H1 (cell line): ENCODE results near the gene CCDC138. TPM values are rescaled to one million over a fixed set of nuclear protein-coding genes. Genes with fewer than 3 reads are reported as not detected.

ENCODE experiments used
- CTCF ChIA-PET: fragments of 300-600 bp; sonication (Branson Sonifier 250); formaldehyde crosslinking; loops from one replicate; lab custom pipeline; 2021; ENCODE audit not compliant: partially characterized antibody; lab: Charles Lee
- POLR2A ChIA-PET: fragments of 300-600 bp; sonication (Branson Sonifier 250); formaldehyde crosslinking; loops from one replicate; lab custom pipeline; 2021; ENCODE audit warnings: inconsistent platforms; ENCODE audit not compliant: partially characterized antibody; lab: Charles Lee
- DNase-seq, 2 experiments: peaks; one replicate each; pipeline versions ENCODE4 v3.0.0 to v3.0.0-alpha.2; 2010 to 2022; ENCODE audit warnings: low spot score in 2 of 2, low read depth in 1 of 2, mixed read lengths in 1 of 2
- FAIRE-seq: peaks from 2 replicates; lab custom pipeline; 2011; peaks lifted over from hg19 to GRCh38; lab: Jason Lieb, UNC
- H2AFZ ChIP-seq: 2 replicates; pipeline ENCODE4 v1.8.1; 2012; ENCODE audit warnings: low read length, inconsistent platforms
- H2AK5ac ChIP-seq: 2 replicates; pipeline ENCODE4 v1.6.1; 2013; ENCODE audit warnings: low read depth, low read length
- H2BK120ac ChIP-seq: replicated peaks from 2 replicates; pipeline ENCODE3; 2013; ENCODE audit warnings: low read depth, low read length, inconsistent platforms
- H2BK12ac ChIP-seq: 2 replicates; pipeline ENCODE4 v1.6.1; 2013; ENCODE audit warnings: low read depth, low read length
- H2BK15ac ChIP-seq: 2 replicates; pipeline ENCODE4 v1.6.1; 2013; ENCODE audit warnings: low read length
- H2BK20ac ChIP-seq: 2 replicates; pipeline ENCODE4 v1.6.1; 2013; ENCODE audit warnings: low read length
- H2BK5ac ChIP-seq: 2 replicates; pipeline ENCODE4 v1.6.1; 2013; ENCODE audit warnings: low read depth, low read length
- H3K14ac ChIP-seq: 2 replicates; pipeline ENCODE4 v1.6.1; 2013; ENCODE audit warnings: inconsistent platforms; ENCODE audit not compliant: insufficient read length
- H3K18ac ChIP-seq: 2 replicates; pipeline ENCODE4 v1.6.1; 2013; ENCODE audit warnings: low read length; ENCODE audit errors: extremely low read depth
- H3K23ac ChIP-seq: 2 replicates; pipeline ENCODE4 v1.6.1; 2013; ENCODE audit warnings: inconsistent platforms; ENCODE audit not compliant: insufficient read length
- H3K23me2 ChIP-seq: 2 replicates; pipeline ENCODE4 v1.6.1; 2013; ENCODE audit warnings: low read depth, low read length
- H3K27ac ChIP-seq: 2 replicates; pipeline ENCODE4 v1.6.1; 2011; ENCODE audit warnings: low read depth, low read length, inconsistent platforms
- H3K27me3 ChIP-seq, 4 experiments: replicated peaks in 1 of 4; 1 replicate in 1 of 4; 2 replicates in 3 of 4; pipeline versions ENCODE4 v1.6.1 to v1.8.1; 2011 to 2013; ENCODE audit warnings: low read length in 3 of 4, mild to moderate bottlenecking in 3 of 4, inconsistent platforms in 2 of 4, mixed read lengths in 2 of 4, moderate library complexity in 1 of 4; ENCODE audit not compliant: control insufficient read depth in 3 of 4, insufficient read depth in 3 of 4; ENCODE audit errors: extremely low read depth in 1 of 4
- H3K36me3 ChIP-seq, 4 experiments: 2 replicates each; pipeline versions ENCODE4 v1.6.1 to v1.8.1; 2011 to 2013; ENCODE audit warnings: mild to moderate bottlenecking in 4 of 4, low read length in 3 of 4, moderate library complexity in 2 of 4, control low read depth in 1 of 4, inconsistent platforms in 1 of 4; ENCODE audit not compliant: insufficient read depth in 4 of 4, control insufficient read depth in 2 of 4
- H3K4ac ChIP-seq: replicated peaks from 2 replicates; pipeline ENCODE3; 2013; ENCODE audit warnings: low read length, low read depth, mixed read lengths, inconsistent platforms; ENCODE audit not compliant: insufficient read length
- H3K4me1 ChIP-seq, 4 experiments: replicated peaks in 1 of 4; 1 replicate in 1 of 4; 2 replicates in 3 of 4; pipeline versions ENCODE4 v1.6.1 to v1.8.1; 2011 to 2013; ENCODE audit warnings: low read length in 3 of 4, inconsistent platforms in 2 of 4, mixed read lengths in 1 of 4; ENCODE audit not compliant: insufficient read depth in 4 of 4, control insufficient read depth in 3 of 4
- H3K4me2 ChIP-seq, 2 experiments: 2 replicates each; pipeline versions ENCODE4 v1.6.1 to v1.8.1; 2011 to 2013; ENCODE audit warnings: low read depth in 2 of 2, low read length in 2 of 2, control low read depth in 1 of 2, inconsistent platforms in 1 of 2, mild to moderate bottlenecking in 1 of 2; ENCODE audit not compliant: insufficient read depth in 1 of 2
- H3K4me3 ChIP-seq, 4 experiments: fragments of 200-600, 300-600 bp in 1 of 4; sonication (generic), shearing (Covaris generic), sonication (Bioruptor Twin) in 1 of 4; 2 replicates each; pipeline versions ENCODE4 v1.5.1 to v1.8.1; 2011 to 2016; ENCODE audit warnings: low read length in 4 of 4, low read depth in 3 of 4, control low read depth in 2 of 4, inconsistent platforms in 2 of 4, mild to moderate bottlenecking in 2 of 4, mixed read lengths in 1 of 4, moderate library complexity in 1 of 4; ENCODE audit not compliant: insufficient read depth in 2 of 4; ENCODE audit errors: extremely low read depth in 1 of 4
- H3K56ac ChIP-seq: replicated peaks from 2 replicates; pipeline ENCODE3; 2013; ENCODE audit warnings: low read depth, mild to moderate bottlenecking, mixed read lengths, low read length, inconsistent platforms; ENCODE audit not compliant: insufficient read length
- H3K79me1 ChIP-seq: 2 replicates; pipeline ENCODE4 v1.6.1; 2013; ENCODE audit warnings: low read depth, low read length, control low read depth
- H3K79me2 ChIP-seq, 2 experiments: 2 replicates each; pipeline versions ENCODE4 v1.6.1 to v1.8.1; 2012 to 2013; ENCODE audit warnings: low read length in 2 of 2, mild to moderate bottlenecking in 2 of 2, inconsistent platforms in 1 of 2; ENCODE audit not compliant: insufficient read depth in 2 of 2, control insufficient read depth in 1 of 2
- H3K9ac ChIP-seq, 4 experiments: replicated peaks in 1 of 4; 1 replicate in 1 of 4; 2 replicates in 3 of 4; pipeline versions ENCODE4 v1.6.1 to v1.8.1; 2011 to 2013; ENCODE audit warnings: low read depth in 3 of 4, low read length in 3 of 4, control low read depth in 2 of 4, mild to moderate bottlenecking in 2 of 4, moderate library complexity in 2 of 4, inconsistent platforms in 1 of 4; ENCODE audit errors: extremely low read depth in 1 of 4
- H3K9me3 ChIP-seq, 2 experiments: 2 replicates each; pipeline versions ENCODE4 v1.6.1 to v1.8.1; 2012 to 2013; ENCODE audit warnings: mild to moderate bottlenecking in 2 of 2, moderate library complexity in 2 of 2, control low read depth in 1 of 2, inconsistent platforms in 1 of 2, low read depth in 1 of 2, low read length in 1 of 2, mixed read lengths in 1 of 2; ENCODE audit not compliant: insufficient read depth in 2 of 2
- H4K20me1 ChIP-seq, 2 experiments: replicated peaks in 1 of 2; 2 replicates each; pipeline versions ENCODE3 to v1.8.1; 2011 to 2013; ENCODE audit warnings: inconsistent platforms in 2 of 2, low read length in 2 of 2, mild to moderate bottlenecking in 1 of 2; ENCODE audit not compliant: insufficient read depth in 2 of 2, control insufficient read depth in 1 of 2
- H4K5ac ChIP-seq: 2 replicates; pipeline ENCODE4 v1.6.1; 2013; ENCODE audit warnings: low read length, low read depth, mixed read lengths, inconsistent platforms; ENCODE audit not compliant: insufficient read length
- H4K8ac ChIP-seq: 2 replicates; pipeline ENCODE4 v1.8.0; 2013; ENCODE audit warnings: mild to moderate bottlenecking, moderate library complexity, low read length, inconsistent platforms; ENCODE audit not compliant: insufficient read depth; ENCODE audit errors: extremely low read depth
- H4K91ac ChIP-seq: replicated peaks from 2 replicates; pipeline ENCODE3; 2013; ENCODE audit warnings: low read length, mixed read lengths, inconsistent platforms; ENCODE audit not compliant: insufficient read length
- ASH2L ChIP-seq: fragments of 200-600, 300-600 bp; sonication (generic); IDR thresholded peaks from one replicate; pipeline ENCODE4 v1.7.1; 2017; ENCODE audit warnings: low read length
- CTBP2 ChIP-seq: IDR thresholded peaks from 2 replicates; pipeline ENCODE4 v1.7.0; 2011; ENCODE audit warnings: borderline replicate concordance, mild to moderate bottlenecking, moderate library complexity, mixed read lengths, low read length; ENCODE audit not compliant: insufficient read depth, insufficient read length
- FOSL1 ChIP-seq: IDR thresholded peaks from 2 replicates; pipeline ENCODE4 v1.6.1; 2011; ENCODE audit warnings: mild to moderate bottlenecking, low read depth, low read length, moderate library complexity; ENCODE audit not compliant: insufficient read depth
- KDM4A ChIP-seq: IDR thresholded peaks from one replicate; pipeline ENCODE4 v1.7.1; 2012; ENCODE audit warnings: low read depth, mild to moderate bottlenecking, moderate library complexity, low read length, inconsistent platforms; ENCODE audit not compliant: severe bottlenecking
- MAFK ChIP-seq: IDR thresholded peaks from 2 replicates; pipeline ENCODE4 v1.6.1; 2012; ENCODE audit warnings: low read depth, mild to moderate bottlenecking, improper control_type of control experiment, low read length
- PHF8 ChIP-seq: fragments of 200-600 bp; sonication (generic); conservative IDR thresholded peaks from 2 replicates; pipeline ENCODE4 v1.7.1; 2012; ENCODE audit warnings: low read depth, mild to moderate bottlenecking, inconsistent platforms, low read length, moderate library complexity
- SIX5 ChIP-seq: IDR thresholded peaks from 2 replicates; pipeline ENCODE4 v1.6.1; 2011; ENCODE audit warnings: mild to moderate bottlenecking, low read depth, low read length
- TEAD4 ChIP-seq: IDR thresholded peaks from 2 replicates; pipeline ENCODE4 v1.6.1; 2012; ENCODE audit warnings: low read depth, low read length, inconsistent platforms, mixed read lengths
- YY1 ChIP-seq: IDR thresholded peaks from 2 replicates; pipeline ENCODE4 v1.6.1; 2011; ENCODE audit warnings: low read depth, mild to moderate bottlenecking, low read length
- ZNF274 ChIP-seq: IDR thresholded peaks from 2 replicates; pipeline ENCODE4 v1.7.0; 2012; ENCODE audit warnings: low read length, borderline replicate concordance; ENCODE audit errors: extremely low read depth
- WGBS, 2 experiments: shearing (Covaris generic) in 1 of 2; methylation state at CpG; one replicate each; pipeline versions ENCODE4 v1.1.6 to v1.1.7; 2013 to 2015; ENCODE audit warnings: low lambda C conversion rate in 2 of 2, mixed read lengths in 2 of 2, inconsistent platforms in 1 of 2, low coverage in 1 of 2, missing lambda C conversion rate in 1 of 2; ENCODE audit not compliant: insufficient replicate concordance in 2 of 2, insufficient coverage in 1 of 2, insufficient read length in 1 of 2; ENCODE audit errors: extremely low coverage in 1 of 2, missing lambda C conversion rate in 1 of 2; 5-methylcytosine and 5-hydroxymethylcytosine counted together
- polyA plus RNA-seq, 7 experiments: library from polyadenylated mRNA; depleted of rRNA in 3 of 7; stranded (reverse) in 5 of 7; unstranded in 2 of 7; fragments of >200 nt in 5 of 7; fragments of 200-250 nt in 2 of 7; gene quantifications; 1 replicate in 5 of 7; 2 replicates in 1 of 7; 4 replicates in 1 of 7; pipeline versions ENCODE4 v1.2.1 to v1.2.3, GENCODE V29; 2011 to 2013; ENCODE audit warnings: missing spikeins in 2 of 7, mixed read lengths in 2 of 7
- total RNA-seq: library from RNA; stranded (reverse); fragmentation: NEBNext Ultra II Directional; extraction: Animal tissue kit (Norgen Biotek cat#: 25700); gene quantifications from 2 replicates; pipeline ENCODE4 v1.2.1, GENCODE V29; 2021
- TF ChIP-seq, protein P1 (sequence below): IDR thresholded peaks from 2 replicates; pipeline ENCODE4 v1.6.1; 2012; ENCODE audit warnings: inconsistent platforms

CCDC138 gene
- total and polyA plus RNA-seq, 2 of the 8 experiments (the other 6 are each of a cell fraction or from before 2014, with no cell fraction given), result 8.3 to 29.8 TPM

DNA sequence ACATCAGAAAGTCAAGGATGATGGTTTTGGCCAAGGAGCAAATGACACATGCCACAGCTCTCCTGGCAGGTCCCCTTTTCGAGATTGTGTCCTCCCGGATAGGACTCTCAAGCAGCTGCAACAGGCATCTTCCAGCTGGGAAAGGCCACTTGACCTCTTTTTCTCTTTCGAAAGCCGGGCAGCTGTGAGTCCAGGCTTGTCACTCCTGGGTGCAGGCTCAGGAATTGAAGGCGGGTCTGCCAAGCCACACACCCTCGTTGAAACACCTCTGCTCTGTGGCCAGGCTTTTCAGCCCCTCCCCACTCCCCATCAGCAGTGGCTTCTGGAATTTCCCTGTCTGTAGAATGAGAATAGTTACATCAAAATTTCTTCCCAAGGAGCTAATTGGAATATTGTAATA, 98.0 kb downstream of the CCDC138 start:
- no peaks in the 10 kb centered on the region for H3K79me1 ChIP-seq
- H3K36me3 ChIP-seq, result no peaks in the 10 kb centered on the region; a peak in 1 of 8 replicates
- H3K4me1 ChIP-seq, result no peaks in the 10 kb centered on the region
- H3K23ac ChIP-seq, result no peak overlapping the region
- POLR2A ChIA-PET, result no interaction called here
- no peak overlapping the region for H2BK15ac ChIP-seq
- H3K27me3 ChIP-seq, result no peaks in the 10 kb centered on the region
- H2AK5ac ChIP-seq, result no peak overlapping the region
- no peak overlapping the region for H4K91ac ChIP-seq
- no peaks in the 10 kb centered on the region for H3K23me2 ChIP-seq
- WGBS, 2 experiments, result 82% methylated on average over 6 of the region's 6 CpGs; no CpG with 5 or more reads in 1 of the 2 experiments
- no peak overlapping the region for H2BK5ac ChIP-seq
- no peak overlapping the region for H2BK12ac ChIP-seq
- H3K79me2 ChIP-seq, result no peaks in the 10 kb centered on the region
- no peak overlapping the region for H3K14ac ChIP-seq
- no peaks in the 10 kb centered on the region for H4K20me1 ChIP-seq
- H2BK20ac ChIP-seq, result no peak overlapping the region
- H3K27ac ChIP-seq, result no peak overlapping the region
- H2AFZ ChIP-seq, result no peak overlapping the region
- CTCF ChIA-PET, result interaction anchor here (1.3 kb wide), 1 partner anchor 104 kb away, joined by 3 read pairs; no protein-coding TSS in a partner anchor
- H3K9ac ChIP-seq, result no peak overlapping the region
- no peak overlapping the region for H3K4me2 ChIP-seq
- TF ChIP-seq TEAD4 (no peak), ZNF274 (no peak), ASH2L (no peak), SIX5 (no peak), KDM4A (no peak), MAFK (no peak), PHF8 (no peak), YY1 (no peak), FOSL1 (no peak), CTBP2 (no peak)
- TF ChIP-seq, protein P1, sequence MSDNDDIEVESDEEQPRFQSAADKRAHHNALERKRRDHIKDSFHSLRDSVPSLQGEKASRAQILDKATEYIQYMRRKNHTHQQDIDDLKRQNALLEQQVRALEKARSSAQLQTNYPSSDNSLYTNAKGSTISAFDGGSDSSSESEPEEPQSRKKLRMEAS, result no peak
- DNase-seq (no peak), FAIRE-seq (no peak)
- no peak overlapping the region for H3K18ac ChIP-seq
- H4K5ac ChIP-seq, result no peak overlapping the region
- no peak overlapping the region for H4K8ac ChIP-seq
- no peak overlapping the region for H2BK120ac ChIP-seq
- H3K4ac ChIP-seq, result no peak overlapping the region
- peaks cover 18 to 22% of the 10 kb centered on the region in 2 experiments for H3K9me3 ChIP-seq
- H3K56ac ChIP-seq, result no peak overlapping the region
- no peak overlapping the region for H3K4me3 ChIP-seq
